PC-3 (cell line): ENCODE measurements around the gene RPS3A.

Experiments
- CTCF ChIP-seq: fragments of 300-600 bp; sonication (generic); conservative IDR thresholded peaks from 2 replicates; pipeline ENCODE4 v1.5.1; 2017; ENCODE audit warnings: antibody characterized with exemption, low read depth, mild to moderate bottlenecking, low read length
- EZH2 ChIP-seq: fragments of 300-600 bp; sonication (generic); IDR thresholded peaks from one replicate; pipeline ENCODE4 v1.6.1; 2017; ENCODE audit warnings: antibody characterized with exemption, mild to moderate bottlenecking, low read length; ENCODE audit not compliant: unreplicated experiment

- TF ChIP-seq EZH2, result no peak
- TF ChIP-seq CTCF, result no peak
Measured at GRCh38 chr4:151142758-151143157, 43.3 kb downstream of the RPS3A start.
